Measurements from ENCODE around the gene ANKH. TPM values are rescaled to one million over a fixed set of nuclear protein-coding genes. Genes with fewer than 3 reads are reported as not detected.

ANKH gene
- total RNA-seq, 1 experiment from 2014 or later: 4.7 TPM

DNA sequence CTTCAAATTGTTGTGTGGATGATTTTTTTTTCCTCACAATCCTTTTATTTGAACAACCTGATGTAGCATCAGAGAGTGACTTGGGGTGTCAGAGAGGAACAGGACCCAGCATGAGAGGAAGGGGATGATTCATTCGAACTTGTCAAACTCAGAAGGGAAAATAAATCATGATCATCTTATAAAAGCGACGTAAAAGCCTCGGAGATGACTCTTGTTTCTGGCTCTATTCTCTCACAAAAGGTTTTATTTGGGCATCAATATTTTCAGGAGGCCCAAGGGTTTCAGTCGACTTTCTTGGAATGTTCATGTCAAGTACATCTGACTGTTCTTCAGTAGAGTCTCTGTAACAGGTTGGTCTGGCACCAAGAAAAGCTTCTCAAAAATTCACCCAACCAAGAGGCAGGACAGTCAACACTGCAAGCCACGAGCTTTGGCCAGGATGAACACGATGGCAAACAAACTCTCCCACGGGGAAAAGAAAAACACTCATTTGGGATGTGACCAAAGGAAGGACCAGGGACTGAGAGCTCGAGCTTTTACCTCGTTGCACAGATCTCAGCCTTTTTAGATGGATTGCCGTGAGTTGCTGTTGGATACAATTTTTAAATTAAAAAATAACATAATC lies 55.1 kb downstream of the ANKH start:
- ChIA-PET CTCF (no interaction called here), POLR2A (no interaction called here)
- no peak overlapping the region for H3K4me3 Mint-ChIP-seq (ENCODE audit: unreplicated experiment)

DNA sequence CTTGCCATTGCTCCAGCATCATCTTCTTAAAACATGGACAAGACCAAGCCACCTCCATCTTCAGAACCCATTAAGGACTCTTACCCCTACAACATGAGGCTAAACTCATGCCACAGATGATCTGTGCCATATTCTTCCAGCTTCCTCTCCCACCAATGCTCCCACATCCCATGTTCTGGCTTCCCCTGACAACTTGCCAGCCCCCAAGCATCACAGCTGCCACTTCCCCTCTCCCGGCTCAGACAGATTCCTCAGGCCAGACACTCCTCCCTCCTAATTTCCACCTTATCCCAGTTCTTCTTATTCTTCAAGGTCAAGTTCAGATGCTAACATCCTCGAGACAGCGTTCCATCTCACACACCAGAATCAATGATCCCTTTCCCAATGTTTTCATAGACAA lies 57.8 kb downstream of the ANKH start:
- no peaks in the 10 kb centered on the region for H3K9me3 ChIP-seq
- BruUV-seq (replicated peaks): no TSS peak
- no peak overlapping the region for H3K4me3 ChIP-seq (ENCODE audit: low read depth, low read length)
- no peaks in the 10 kb centered on the region for H3K27me3 ChIP-seq (replicated peaks; ENCODE audit: control insufficient read depth, insufficient read depth, low read length)
- H3K9me3 Mint-ChIP-seq (ENCODE audit: unreplicated experiment): no peaks in the 10 kb centered on the region
- no peak for DNase-seq
- intact Hi-C loops (cut with micrococcal nuclease; ENCODE audit: unreplicated experiment): no loop called here
- no peaks in the 10 kb centered on the region for H3K4me1 ChIP-seq
- TF ChIP-seq CTCF (IDR thresholded peaks at IDR 0.05; ENCODE audit: insufficient read depth in 1 of 2, low read depth in 1 of 2, low read length in 1 of 2, severe bottlenecking in 1 of 2, unreplicated experiment in 1 of 2): no peak
- ChIA-PET CTCF (no interaction called here), POLR2A (no interaction called here)
- peaks cover 2% of the 10 kb centered on the region for H3K27me3 Mint-ChIP-seq (ENCODE audit: insufficient read depth, unreplicated experiment)
- no peak overlapping the region for H3K27ac Mint-ChIP-seq (ENCODE audit: unreplicated experiment)
- no peaks in the 10 kb centered on the region for H3K4me1 Mint-ChIP-seq (ENCODE audit: low read depth, unreplicated experiment)
- H3K36me3 Mint-ChIP-seq (ENCODE audit: insufficient read depth, unreplicated experiment): no peaks in the 10 kb centered on the region
- H3K4me3 Mint-ChIP-seq (ENCODE audit: unreplicated experiment): no peak overlapping the region
- no peaks in the 10 kb centered on the region; the same call in 1 of the 2 replicates for H3K36me3 ChIP-seq (ENCODE audit: control insufficient read depth, insufficient read depth, low read length)

More for the DNA sequence above, 55.1 kb downstream of the ANKH start:
- Histone ChIP-seq H3K4me1 (no peaks in the 10 kb centered on the region), H3K4me3 (ENCODE audit: low read depth, low read length) (no peak overlapping the region), H3K9me3 (no peaks in the 10 kb centered on the region), H3K36me3 (ENCODE audit: control insufficient read depth, insufficient read depth, low read length) (no peaks in the 10 kb centered on the region), H3K27me3 (replicated peaks; ENCODE audit: control insufficient read depth, insufficient read depth, low read length) (no peaks in the 10 kb centered on the region)
- DNase-seq: no peak
- no peak for TF ChIP-seq CTCF (IDR thresholded peaks at IDR 0.05; ENCODE audit: insufficient read depth in 1 of 2, low read depth in 1 of 2, low read length in 1 of 2, severe bottlenecking in 1 of 2, unreplicated experiment in 1 of 2)
- Mint-ChIP-seq H3K27me3 (ENCODE audit: insufficient read depth, unreplicated experiment) (peaks cover 2% of the 10 kb centered on the region), H3K9me3 (ENCODE audit: unreplicated experiment) (no peaks in the 10 kb centered on the region), H3K27ac (ENCODE audit: unreplicated experiment) (no peak overlapping the region), H3K36me3 (ENCODE audit: insufficient read depth, unreplicated experiment) (no peaks in the 10 kb centered on the region), H3K4me1 (ENCODE audit: low read depth, unreplicated experiment) (no peaks in the 10 kb centered on the region)
- BruUV-seq (replicated peaks): no TSS peak
- intact Hi-C loops (cut with micrococcal nuclease; ENCODE audit: unreplicated experiment): no loop called here

- intact Hi-C loops (cut with micrococcal nuclease; ENCODE audit: unreplicated experiment): no loop called here
- ChIA-PET CTCF (no interaction called here), POLR2A (no interaction called here)
- H3K27ac Mint-ChIP-seq (ENCODE audit: unreplicated experiment): no peak overlapping the region
- Histone ChIP-seq H3K27me3 (replicated peaks; ENCODE audit: control insufficient read depth, insufficient read depth, low read length) (no peaks in the 10 kb centered on the region), H3K9me3 (no peaks in the 10 kb centered on the region), H3K4me1 (no peaks in the 10 kb centered on the region), H3K4me3 (ENCODE audit: low read depth, low read length) (no peak overlapping the region), H3K36me3 (ENCODE audit: control insufficient read depth, insufficient read depth, low read length) (no peaks in the 10 kb centered on the region; the same call in 1 of the 2 replicates)
- no peaks in the 10 kb centered on the region for H3K36me3 Mint-ChIP-seq (ENCODE audit: insufficient read depth, unreplicated experiment)
- no peak overlapping the region for H3K4me3 Mint-ChIP-seq (ENCODE audit: unreplicated experiment)
- H3K27me3 Mint-ChIP-seq (ENCODE audit: insufficient read depth, unreplicated experiment): peaks cover 2% of the 10 kb centered on the region
- no TSS peak for BruUV-seq (replicated peaks)
- DNase-seq: no peak
- TF ChIP-seq CTCF (IDR thresholded peaks at IDR 0.05; ENCODE audit: insufficient read depth in 1 of 2, low read depth in 1 of 2, low read length in 1 of 2, severe bottlenecking in 1 of 2, unreplicated experiment in 1 of 2): no peak
- H3K9me3 Mint-ChIP-seq (ENCODE audit: unreplicated experiment): no peaks in the 10 kb centered on the region
- H3K4me1 Mint-ChIP-seq (ENCODE audit: low read depth, unreplicated experiment): no peaks in the 10 kb centered on the region
These were observed 59.4 kb downstream of the ANKH start for GRCh38 chr5:14812166-14812565.

Data from Caco-2 (cell line).